Lung (tissue), 12 donors: ENCODE data around the gene GLA. TPM values are rescaled to one million over a fixed set of nuclear protein-coding genes. Genes with fewer than 3 reads are reported as not detected.

Experiments
- ATAC-seq: fragments of 200-7000 bp; cut with Tn5 transposase; one replicate; pipeline ENCODE4 v1.9.1; 2020; ENCODE audit warnings: moderate number of reproducible peaks; ENCODE audit not compliant: insufficient read depth, low FRiP score
- DNase-seq, 3 donors: peaks; one replicate each; pipeline ENCODE4 v3.0.0-alpha.2; 2013 to 2017
- H3K27ac ChIP-seq, 2 donors: one replicate each; pipeline ENCODE4 v1.5.1; 2013; ENCODE audit warnings: mild to moderate bottlenecking in 2 of 2, moderate library complexity in 2 of 2, control low read depth in 1 of 2, inconsistent platforms in 1 of 2, low read depth in 1 of 2, low read length in 1 of 2
- H3K27me3 ChIP-seq, 3 donors: one replicate each; pipeline ENCODE4 v1.5.1; 2013; ENCODE audit warnings: low read length in 2 of 3; ENCODE audit not compliant: control insufficient read depth in 3 of 3, insufficient read depth in 3 of 3
- H3K36me3 ChIP-seq, 4 donors: one replicate each; pipeline ENCODE4 v1.5.1; 2013; ENCODE audit warnings: low read length in 4 of 4, mild to moderate bottlenecking in 1 of 4, moderate library complexity in 1 of 4; ENCODE audit not compliant: control insufficient read depth in 4 of 4, insufficient read depth in 4 of 4
- H3K4me1 ChIP-seq, 5 donors: one replicate each; pipeline ENCODE4 v1.5.1; 2013; ENCODE audit warnings: low read length in 5 of 5, mild to moderate bottlenecking in 2 of 5, moderate library complexity in 1 of 5; ENCODE audit not compliant: control insufficient read depth in 5 of 5, insufficient read depth in 5 of 5
- H3K4me3 ChIP-seq: one replicate; pipeline ENCODE4 v1.5.1; 2013; ENCODE audit warnings: mild to moderate bottlenecking, control low read depth, moderate library complexity
- H3K9ac ChIP-seq, 2 donors: one replicate each; pipeline ENCODE4 v1.5.1; 2013; ENCODE audit warnings: low read length in 2 of 2, control low read depth in 1 of 2; ENCODE audit not compliant: insufficient read depth in 1 of 2
- H3K9me3 ChIP-seq, 4 donors: one replicate each; pipeline ENCODE4 v1.5.1; 2013; ENCODE audit warnings: low read length in 3 of 4, mild to moderate bottlenecking in 1 of 4, moderate library complexity in 1 of 4; ENCODE audit not compliant: control insufficient read depth in 4 of 4, insufficient read depth in 3 of 4
- WGBS, 2 donors: extraction: QIAGEN DNeasy Blood & Tissue Kit; methylation state at CpG; one replicate each; pipeline ENCODE4 v1.1.7; 2013; 5-methylcytosine and 5-hydroxymethylcytosine counted together
- polyA plus RNA-seq, 2 donors: library from polyadenylated mRNA; stranded (reverse); fragments of 200-250 nt; gene quantifications; one replicate each; pipeline ENCODE4 v1.2.1, GENCODE V29; 2013
- total RNA-seq, 2 donors: library from RNA; depleted of rRNA in 1 of 2; stranded (reverse); fragments of >200 nt in 1 of 2; gene quantifications; one replicate each; pipeline ENCODE4 v1.2.1, GENCODE V29; 2014 to 2021
- TF ChIP-seq, protein P1 (sequence below): IDR thresholded peaks from 2 replicates; pipeline ENCODE4 v1.5.1; 2012; ENCODE audit warnings: mild to moderate bottlenecking; ENCODE audit errors: control extremely low read depth, extremely low read depth
- donor health status: control.
- donor health status: control.
- donor health status: Bipolar disorder and iron deficiency.
- donor health status: healthy.
- donor health status: DM: yes; HTN: yes; CAD: no.

The GLA gene
- total and polyA plus RNA-seq, 4 donors: 26.4 to 55.7 (median 47.2) TPM

GRCh38 chrX:101385026-101385684 lies 22.6 kb downstream of the GLA start:
- 68 to 77% methylated on average over 7 of the region's 7 CpGs for WGBS, 2 donors

DNA sequence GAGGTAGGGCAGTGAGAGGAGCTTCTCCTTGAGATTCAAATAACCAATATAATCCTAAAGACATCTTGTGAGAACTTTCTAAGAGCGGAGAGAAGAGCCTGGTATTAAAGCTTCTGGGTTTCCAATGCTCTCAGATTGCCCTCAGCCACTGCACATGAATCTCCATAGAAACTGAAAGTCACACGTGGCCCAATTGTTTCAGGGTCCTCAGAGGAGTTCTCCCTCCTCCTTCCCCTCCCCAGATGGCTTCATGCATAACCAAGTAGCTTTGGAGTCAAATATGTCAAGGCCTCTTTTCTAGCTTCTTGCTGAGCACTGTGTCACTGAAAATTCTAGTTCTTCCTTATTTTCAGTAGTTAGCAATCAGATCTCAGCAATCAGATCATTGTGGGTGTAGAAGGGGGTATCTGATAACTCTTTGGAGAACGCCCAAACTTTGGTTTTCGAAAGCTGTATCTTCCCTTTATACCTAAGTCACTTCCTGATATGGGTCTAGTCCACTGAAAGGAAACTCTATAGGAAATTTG lies 24.0 kb downstream of the GLA start:
- WGBS, 2 donors: 38 to 59% methylated on average over 4 of the region's 4 CpGs

More at GRCh38 chrX:101385026-101385684, 22.6 kb downstream of the GLA start:
- Histone ChIP-seq H3K27me3 (peaks cover 0 to 7% (median 0%) of the 10 kb centered on the region in 3 donors), H3K4me1 (no peaks in the 10 kb centered on the region), H3K27ac (no peak overlapping the region), H3K9me3 (no peaks in the 10 kb centered on the region), H3K9ac (no peak overlapping the region), H3K4me3 (no peak overlapping the region), H3K36me3 (no peaks in the 10 kb centered on the region)
- DNase-seq (no peak), ATAC-seq (no peak)
- TF ChIP-seq, protein P1, sequence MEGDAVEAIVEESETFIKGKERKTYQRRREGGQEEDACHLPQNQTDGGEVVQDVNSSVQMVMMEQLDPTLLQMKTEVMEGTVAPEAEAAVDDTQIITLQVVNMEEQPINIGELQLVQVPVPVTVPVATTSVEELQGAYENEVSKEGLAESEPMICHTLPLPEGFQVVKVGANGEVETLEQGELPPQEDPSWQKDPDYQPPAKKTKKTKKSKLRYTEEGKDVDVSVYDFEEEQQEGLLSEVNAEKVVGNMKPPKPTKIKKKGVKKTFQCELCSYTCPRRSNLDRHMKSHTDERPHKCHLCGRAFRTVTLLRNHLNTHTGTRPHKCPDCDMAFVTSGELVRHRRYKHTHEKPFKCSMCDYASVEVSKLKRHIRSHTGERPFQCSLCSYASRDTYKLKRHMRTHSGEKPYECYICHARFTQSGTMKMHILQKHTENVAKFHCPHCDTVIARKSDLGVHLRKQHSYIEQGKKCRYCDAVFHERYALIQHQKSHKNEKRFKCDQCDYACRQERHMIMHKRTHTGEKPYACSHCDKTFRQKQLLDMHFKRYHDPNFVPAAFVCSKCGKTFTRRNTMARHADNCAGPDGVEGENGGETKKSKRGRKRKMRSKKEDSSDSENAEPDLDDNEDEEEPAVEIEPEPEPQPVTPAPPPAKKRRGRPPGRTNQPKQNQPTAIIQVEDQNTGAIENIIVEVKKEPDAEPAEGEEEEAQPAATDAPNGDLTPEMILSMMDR: no peak

DNA sequence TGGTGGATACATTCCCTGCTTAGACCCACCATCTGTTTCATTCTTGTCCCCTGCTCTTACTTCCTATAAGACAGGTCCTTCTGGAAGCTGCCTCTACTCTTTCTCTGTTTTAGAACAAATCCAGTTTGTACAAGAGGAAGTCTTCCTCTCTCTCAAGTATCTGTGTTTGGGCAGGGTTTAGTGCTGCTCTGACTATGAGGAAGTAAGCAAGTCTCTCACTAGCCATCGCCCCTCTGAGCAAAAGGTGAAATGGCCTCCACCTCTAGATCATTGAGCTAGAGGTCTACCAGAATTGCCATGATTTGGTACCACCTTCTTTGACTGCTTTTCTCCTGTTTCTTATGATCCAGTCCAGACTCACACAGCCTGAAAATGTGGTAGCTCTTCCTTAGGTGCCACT lies 30.2 kb downstream of the GLA start:
- no peaks in the 10 kb centered on the region for H3K9me3 ChIP-seq
- no peaks in the 10 kb centered on the region for H3K36me3 ChIP-seq
- no peak overlapping the region for H3K27ac ChIP-seq
- TF ChIP-seq, protein P1: no peak
- no peak overlapping the region for H3K4me3 ChIP-seq
- ATAC-seq (no peak), DNase-seq (no peak)
- no peak overlapping the region for H3K9ac ChIP-seq
- WGBS, 2 donors: 59 to 64% methylated on average over 1 of the region's 1 CpG
- no peaks in the 10 kb centered on the region for H3K4me1 ChIP-seq
- peaks cover 4 to 15% (median 11%) of the 10 kb centered on the region in 3 donors for H3K27me3 ChIP-seq

More for the DNA sequence above, 24.0 kb downstream of the GLA start:
- no peak overlapping the region for H3K9ac ChIP-seq
- TF ChIP-seq, protein P1: no peak
- no peak overlapping the region for H3K27ac ChIP-seq
- DNase-seq (peak in 1 of 3 donors; percentile 2), ATAC-seq (no peak)
- no peak overlapping the region for H3K4me3 ChIP-seq
- H3K4me1 ChIP-seq: no peaks in the 10 kb centered on the region
- no peaks in the 10 kb centered on the region for H3K9me3 ChIP-seq
- H3K36me3 ChIP-seq: no peaks in the 10 kb centered on the region
- H3K27me3 ChIP-seq: peaks cover 0 to 13% (median 0%) of the 10 kb centered on the region in 3 donors
